HFF-Myc (cell line): ENCODE measurements around the gene LIM2.

Experiments used
- DNase-seq: peaks from one replicate; pipeline ENCODE4 v3.0.0-alpha.2; 2011; ENCODE audit warnings: low read depth; ENCODE audit errors: extremely low read depth
- H3K4me3 ChIP-seq: replicated peaks from 2 replicates; pipeline ENCODE4 v1.5.1; 2011; ENCODE audit warnings: low read depth, mild to moderate bottlenecking, control low read depth, low read length
- TF ChIP-seq, protein P1 (sequence below): IDR thresholded peaks from 2 replicates; pipeline ENCODE4 v1.5.1; 2012; ENCODE audit warnings: mild to moderate bottlenecking, low read depth, low read length, control low read depth; ENCODE audit errors: missing control alignments

The LIM2 gene, protein sequence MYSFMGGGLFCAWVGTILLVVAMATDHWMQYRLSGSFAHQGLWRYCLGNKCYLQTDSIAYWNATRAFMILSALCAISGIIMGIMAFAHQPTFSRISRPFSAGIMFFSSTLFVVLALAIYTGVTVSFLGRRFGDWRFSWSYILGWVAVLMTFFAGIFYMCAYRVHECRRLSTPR

DNA sequence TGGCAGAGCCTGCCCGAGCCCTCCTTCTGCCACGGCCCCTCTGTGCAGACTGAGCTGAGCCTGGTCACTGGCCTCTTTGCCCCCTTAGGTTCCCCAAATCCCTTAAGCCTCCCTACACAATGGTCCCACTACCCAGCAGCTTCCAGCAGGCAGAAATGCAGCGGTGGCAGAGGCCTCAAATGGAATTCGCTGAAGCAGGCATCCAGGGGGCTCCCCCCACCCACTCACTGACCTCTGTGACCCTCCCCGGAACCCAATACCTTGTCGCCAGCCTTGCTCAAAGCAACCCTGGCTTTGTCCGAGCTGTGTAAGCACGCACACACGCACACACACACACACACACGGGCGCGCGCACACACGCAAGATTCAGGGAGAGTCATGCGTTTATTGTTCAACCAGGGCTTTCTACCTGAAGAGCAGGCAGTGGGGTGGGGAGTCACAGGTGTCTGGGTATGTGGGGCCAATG, at the start of gene LIM2:
TSS of gene LIM2 (minus strand) at position 51 of the 466 bp plus-strand sequence. CDS start 531 bp downstream, outside the sequence.
- TF ChIP-seq, protein P1, sequence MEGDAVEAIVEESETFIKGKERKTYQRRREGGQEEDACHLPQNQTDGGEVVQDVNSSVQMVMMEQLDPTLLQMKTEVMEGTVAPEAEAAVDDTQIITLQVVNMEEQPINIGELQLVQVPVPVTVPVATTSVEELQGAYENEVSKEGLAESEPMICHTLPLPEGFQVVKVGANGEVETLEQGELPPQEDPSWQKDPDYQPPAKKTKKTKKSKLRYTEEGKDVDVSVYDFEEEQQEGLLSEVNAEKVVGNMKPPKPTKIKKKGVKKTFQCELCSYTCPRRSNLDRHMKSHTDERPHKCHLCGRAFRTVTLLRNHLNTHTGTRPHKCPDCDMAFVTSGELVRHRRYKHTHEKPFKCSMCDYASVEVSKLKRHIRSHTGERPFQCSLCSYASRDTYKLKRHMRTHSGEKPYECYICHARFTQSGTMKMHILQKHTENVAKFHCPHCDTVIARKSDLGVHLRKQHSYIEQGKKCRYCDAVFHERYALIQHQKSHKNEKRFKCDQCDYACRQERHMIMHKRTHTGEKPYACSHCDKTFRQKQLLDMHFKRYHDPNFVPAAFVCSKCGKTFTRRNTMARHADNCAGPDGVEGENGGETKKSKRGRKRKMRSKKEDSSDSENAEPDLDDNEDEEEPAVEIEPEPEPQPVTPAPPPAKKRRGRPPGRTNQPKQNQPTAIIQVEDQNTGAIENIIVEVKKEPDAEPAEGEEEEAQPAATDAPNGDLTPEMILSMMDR = no peak
- no peak within 1 kb of the TSS for H3K4me3 ChIP-seq
- DNase-seq = no peak

DNA sequence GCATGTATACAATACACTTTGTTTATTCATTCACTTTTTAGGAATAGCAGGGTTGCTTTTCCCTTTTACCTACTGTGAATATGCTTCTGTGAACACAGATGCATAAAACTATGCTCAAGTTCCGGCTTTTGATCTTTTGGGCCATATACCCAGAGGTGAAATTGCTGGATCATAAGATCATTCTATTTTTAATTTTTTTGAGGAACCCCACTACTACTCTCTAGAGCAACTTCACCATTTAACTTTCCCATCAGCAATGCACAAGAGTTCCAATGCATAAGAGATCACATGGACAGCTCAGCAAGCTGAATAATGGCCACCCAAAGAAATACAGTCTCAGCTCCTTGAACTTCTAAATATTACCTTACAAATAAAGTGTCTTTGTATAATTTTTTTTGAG, 46.7 kb upstream of the LIM2 start:
- DNase-seq = no peak
- TF ChIP-seq, protein P1 = no peak
- no peak overlapping the region for H3K4me3 ChIP-seq

DNA sequence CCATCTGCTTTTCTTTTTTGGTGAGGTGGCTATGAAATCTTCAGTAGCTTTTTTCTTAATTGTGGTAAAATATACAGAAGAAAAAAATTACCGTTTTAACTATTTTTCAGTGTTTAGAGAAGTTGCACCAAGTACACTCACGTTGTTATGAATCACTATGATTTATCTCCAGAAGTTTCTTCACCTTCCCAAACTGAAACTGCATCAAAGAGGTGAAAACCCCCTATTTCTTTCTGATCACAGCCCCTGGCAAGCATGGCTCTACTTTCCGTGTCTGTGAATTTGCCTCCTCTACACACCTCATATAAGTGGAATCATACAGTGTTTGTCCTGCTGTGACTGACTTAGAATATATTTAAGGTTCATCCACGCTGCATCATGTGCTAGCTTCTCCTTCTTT, 45.3 kb upstream of the LIM2 start:
- TF ChIP-seq, protein P1 = no peak

DNA sequence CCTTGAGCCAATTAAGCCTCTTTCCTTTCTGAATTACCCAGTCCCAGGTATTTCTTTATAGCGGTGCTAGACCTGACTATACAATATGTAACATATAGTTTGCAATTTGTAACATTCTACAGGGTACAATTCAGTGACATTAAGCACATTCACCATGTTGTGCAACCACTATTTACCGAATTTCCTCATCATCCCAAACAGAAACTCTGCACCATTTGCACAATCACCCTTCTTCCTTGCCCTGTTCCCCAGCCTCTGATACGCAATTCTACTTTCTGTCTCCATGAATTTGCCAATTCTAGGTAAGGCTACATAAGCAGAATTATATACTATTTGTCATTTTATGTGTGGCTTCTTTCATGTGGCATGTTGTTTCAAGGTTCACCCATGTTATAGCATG, 43.4 kb upstream of the LIM2 start:
- no peak for DNase-seq
- TF ChIP-seq, protein P1 = no peak
- no peak overlapping the region for H3K4me3 ChIP-seq

More for the DNA sequence above, 45.3 kb upstream of the LIM2 start:
- no peak overlapping the region for H3K4me3 ChIP-seq
- DNase-seq = no peak

DNA sequence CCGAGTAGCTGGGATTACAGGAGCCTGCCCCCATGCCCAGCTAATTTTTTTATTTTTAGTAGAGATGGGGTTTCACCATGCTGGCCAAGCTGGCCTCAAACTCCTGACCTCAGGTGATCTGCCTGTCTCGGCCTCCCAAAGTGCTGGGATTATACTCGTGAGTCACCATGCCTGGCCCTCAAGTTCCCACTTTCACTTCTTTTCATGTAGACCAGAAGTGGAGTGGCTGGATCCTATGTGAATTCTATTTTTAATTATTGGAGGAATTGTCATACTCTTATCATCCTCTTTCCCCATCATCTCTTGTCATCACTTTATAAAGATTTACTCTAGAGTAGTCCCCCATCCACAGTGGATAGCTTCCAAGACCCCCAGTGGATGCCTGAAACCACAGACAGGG, 42.4 kb upstream of the LIM2 start:
- no peak for DNase-seq
- TF ChIP-seq, protein P1 = no peak
- H3K4me3 ChIP-seq = no peak overlapping the region

DNA sequence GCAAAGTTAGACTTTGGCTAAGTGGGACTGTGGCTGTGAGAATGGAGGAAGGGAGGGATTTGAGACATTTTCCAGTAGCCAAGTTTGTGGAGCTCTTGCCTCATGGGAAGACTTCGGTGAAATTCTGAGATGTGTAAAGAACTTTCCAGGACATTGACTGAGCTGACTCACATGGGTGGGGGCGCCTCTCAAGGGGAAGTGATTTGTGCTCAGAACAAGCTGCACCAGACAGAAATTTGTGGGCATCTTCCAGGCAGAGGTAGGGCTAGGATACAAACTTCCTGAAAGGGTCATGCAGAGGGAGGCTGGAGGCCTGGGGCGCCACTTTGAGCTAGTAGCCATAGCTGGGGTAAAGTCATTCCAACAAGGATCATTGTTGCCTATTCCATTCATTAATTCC, 39.4 kb upstream of the LIM2 start:
- H3K4me3 ChIP-seq = no peak overlapping the region
- TF ChIP-seq, protein P1 = no peak
- DNase-seq = no peak

DNA sequence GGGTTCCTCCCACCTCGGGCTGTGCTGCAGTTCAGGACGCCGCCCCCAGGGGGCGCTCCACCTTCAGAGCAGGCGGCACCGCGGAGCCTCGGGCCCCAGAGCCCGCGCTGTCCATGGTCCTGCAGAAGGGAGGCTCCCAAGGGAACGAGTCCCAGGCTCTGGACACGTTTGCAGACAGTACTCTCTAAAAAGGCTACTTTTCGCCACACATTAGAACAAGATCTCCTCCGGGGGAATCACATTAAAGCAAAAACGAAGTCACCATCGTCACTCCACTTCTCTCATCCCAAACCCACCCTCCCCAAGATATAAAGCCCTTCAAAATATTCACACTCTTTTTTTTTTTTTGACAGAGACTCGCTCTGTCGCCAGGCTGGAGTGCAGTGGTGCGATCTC, 34.3 kb upstream of the LIM2 start:
- H3K4me3 ChIP-seq = no peak overlapping the region
- peak; percentile 35 for DNase-seq
- TF ChIP-seq, protein P1 = peak; percentile 98
